Chondrocyte (in vitro differentiated cells): Measurements from ENCODE around the gene HOXB1. TPM values are rescaled to one million over a fixed set of nuclear protein-coding genes. Genes with fewer than 3 reads are reported as not detected.
"Not testable (repeated sequence)": the region's sequence is repeated elsewhere in the genome, so short reads cannot be mapped to it uniquely, and the experiment has no call there.

Experiments used
- DNase-seq: peaks from one replicate; pipeline ENCODE4 v3.0.0; 2021; ENCODE audit warnings: mixed read lengths, low spot score
- H3K27ac Mint-ChIP-seq: one replicate; pipeline ENCODE4 v1.8.0; 2021; ENCODE audit warnings: mild to moderate bottlenecking, moderate library complexity, mixed read lengths; ENCODE audit not compliant: unreplicated experiment
- H3K27me3 Mint-ChIP-seq: 2 replicates; pipeline ENCODE4 v1.8.0; 2021; ENCODE audit warnings: low read depth, mixed read lengths
- H3K36me3 Mint-ChIP-seq: 2 replicates; pipeline ENCODE4 v1.8.0; 2021; ENCODE audit warnings: low read depth, mixed read lengths
- H3K4me1 Mint-ChIP-seq: 2 replicates; pipeline ENCODE4 v1.8.0; 2021; ENCODE audit warnings: low read depth, mild to moderate bottlenecking, mixed read lengths
- H3K4me3 Mint-ChIP-seq: one replicate; pipeline ENCODE4 v1.8.0; 2021; ENCODE audit warnings: mild to moderate bottlenecking, moderate library complexity, mixed read lengths; ENCODE audit not compliant: unreplicated experiment
- H3K9me3 Mint-ChIP-seq: 2 replicates; pipeline ENCODE4 v1.8.0; 2021; ENCODE audit warnings: low read depth, mixed read lengths
- CTCF ChIP-seq: fragments of 200-600 bp; sonication (generic); IDR thresholded peaks from 2 replicates; pipeline ENCODE4 v1.5.0; 2021; ENCODE audit warnings: antibody characterized with exemption, mild to moderate bottlenecking, moderate library complexity
- total RNA-seq: library from RNA; stranded (reverse); gene quantifications from 3 replicates; pipeline ENCODE4 v1.2.1, GENCODE V29; 2021

Gene HOXB1
- total RNA-seq, 1 donor from 2014 or later: not detected

GRCh38 chr17:48541577-48542113 is 10.8 kb upstream of the HOXB1 start:
- peaks cover 70% of the 10 kb centered on the region for H3K27me3 Mint-ChIP-seq
- H3K4me3 Mint-ChIP-seq: peak overlapping the region; percentile 62
- TF ChIP-seq CTCF: no peak
- peaks cover 8% of the 10 kb centered on the region for H3K4me1 Mint-ChIP-seq
- H3K36me3 Mint-ChIP-seq: peaks cover 4% of the 10 kb centered on the region
- peak overlapping the region; percentile 85 for H3K27ac Mint-ChIP-seq
- no peak for DNase-seq
- H3K9me3 Mint-ChIP-seq: no peaks in the 10 kb centered on the region

- Mint-ChIP-seq H3K27ac (peak overlapping the region; percentile 85), H3K4me3 (peak overlapping the region; percentile 62), H3K27me3 (peaks cover 68% of the 10 kb centered on the region), H3K9me3 (no peaks in the 10 kb centered on the region), H3K4me1 (peaks cover 8% of the 10 kb centered on the region), H3K36me3 (peaks cover 4% of the 10 kb centered on the region)
- DNase-seq: no peak
- no peak for TF ChIP-seq CTCF
Measured at GRCh38 chr17:48541036-48541576, 10.3 kb upstream of the HOXB1 start.

- TF ChIP-seq CTCF: no peak
Measured at GRCh38 chr17:48540213-48540612, 9.4 kb upstream of the HOXB1 start.

GRCh38 chr17:48539177-48539576 is 8.4 kb upstream of the HOXB1 start:
- no peak for DNase-seq
- Mint-ChIP-seq H3K36me3 (peaks cover 4% of the 10 kb centered on the region), H3K9me3 (no peaks in the 10 kb centered on the region), H3K27me3 (peaks cover 56% of the 10 kb centered on the region), H3K4me3 (no peak overlapping the region), H3K4me1 (peaks cover 8% of the 10 kb centered on the region), H3K27ac (no peak overlapping the region)
- TF ChIP-seq CTCF: no peak

More at GRCh38 chr17:48540213-48540612, 9.4 kb upstream of the HOXB1 start:
- Mint-ChIP-seq H3K27me3 (peaks cover 61% of the 10 kb centered on the region), H3K9me3 (no peaks in the 10 kb centered on the region), H3K4me1 (peaks cover 8% of the 10 kb centered on the region), H3K27ac (no peak overlapping the region), H3K36me3 (peaks cover 4% of the 10 kb centered on the region), H3K4me3 (no peak overlapping the region)
- DNase-seq: no peak

GRCh38 chr17:48537316-48537715 is 6.5 kb upstream of the HOXB1 start:
- DNase-seq: no peak
- TF ChIP-seq CTCF: no peak
- Mint-ChIP-seq H3K4me1 (peaks cover 3% of the 10 kb centered on the region), H3K4me3 (no peak overlapping the region), H3K27ac (no peak overlapping the region), H3K36me3 (no peaks in the 10 kb centered on the region), H3K9me3 (no peaks in the 10 kb centered on the region), H3K27me3 (peaks cover 55% of the 10 kb centered on the region)

GRCh38 chr17:48535793-48536559 is 5.2 kb upstream of the HOXB1 start:
- H3K4me1 Mint-ChIP-seq, H3K27ac Mint-ChIP-seq, H3K9me3 Mint-ChIP-seq, DNase-seq, H3K4me3 Mint-ChIP-seq, H3K36me3 Mint-ChIP-seq: not testable (repeated sequence)
- peaks cover 57% of the 10 kb centered on the region for H3K27me3 Mint-ChIP-seq
